CD14-positive monocyte (primary cell): ENCODE measurements around the gene ZFHX3. TPM values are rescaled to one million over a fixed set of nuclear protein-coding genes. Genes with fewer than 3 reads are reported as not detected.

Experiments
- DNase-seq, 3 donors: peaks; one replicate each; pipeline ENCODE4 v3.0.0-alpha.2; 2011 to 2022
- H2AFZ ChIP-seq: 2 replicates; pipeline ENCODE4 v1.6.0; 2012; ENCODE audit warnings: mild to moderate bottlenecking, low read depth, low read length, inconsistent platforms; ENCODE audit not compliant: insufficient read depth, poor library complexity, severe bottlenecking
- H3K27ac ChIP-seq, 2 donors: 1 replicate in 1 of 2; 2 replicates in 1 of 2; pipeline ENCODE4 v1.5.1; 2012 to 2013; ENCODE audit warnings: low read length in 2 of 2, control low read depth in 1 of 2, inconsistent platforms in 1 of 2, low read depth in 1 of 2, mild to moderate bottlenecking in 1 of 2
- H3K27me3 ChIP-seq, 2 donors: one replicate each; pipeline versions ENCODE4 v1.6.0 to v1.6.1; 2011 to 2013; ENCODE audit warnings: low read length in 2 of 2; ENCODE audit not compliant: control insufficient read depth in 2 of 2, insufficient read depth in 2 of 2
- H3K36me3 ChIP-seq, 2 donors: replicated peaks in 1 of 2; 1 replicate in 1 of 2; 2 replicates in 1 of 2; pipeline versions ENCODE4 v1.5.1 to v1.6.1; 2012 to 2013; ENCODE audit warnings: low read length in 2 of 2, control low read depth in 1 of 2, inconsistent platforms in 1 of 2, mild to moderate bottlenecking in 1 of 2; ENCODE audit not compliant: insufficient read depth in 2 of 2, control insufficient read depth in 1 of 2
- H3K4me1 ChIP-seq, 2 donors: 1 replicate in 1 of 2; 2 replicates in 1 of 2; pipeline versions ENCODE4 v1.5.1 to v1.6.1; 2012 to 2013; ENCODE audit warnings: low read length in 2 of 2, control low read depth in 1 of 2, inconsistent platforms in 1 of 2, mild to moderate bottlenecking in 1 of 2, moderate library complexity in 1 of 2; ENCODE audit not compliant: insufficient read depth in 2 of 2, control insufficient read depth in 1 of 2
- H3K4me2 ChIP-seq: replicated peaks from 2 replicates; pipeline ENCODE3; 2012; ENCODE audit warnings: low read length, moderate library complexity, mild to moderate bottlenecking; ENCODE audit not compliant: poor library complexity, severe bottlenecking; ENCODE audit errors: extremely low read depth
- H3K4me3 ChIP-seq, 3 experiments: fragments of 200-600 bp in 1 of 3; sonication (generic) in 1 of 3; replicated peaks in 1 of 3; 1 replicate in 2 of 3; 2 replicates in 1 of 3; pipeline ENCODE4 v1.5.1; 2011 to 2013; ENCODE audit warnings: low read length in 3 of 3, mild to moderate bottlenecking in 3 of 3, control low read depth in 2 of 3, low read depth in 2 of 3, inconsistent platforms in 1 of 3, moderate library complexity in 1 of 3
- H3K79me2 ChIP-seq: 2 replicates; pipeline ENCODE4 v1.6.0; 2012; ENCODE audit warnings: mild to moderate bottlenecking, control low read depth, inconsistent platforms, low read length, moderate library complexity; ENCODE audit not compliant: insufficient read depth
- H3K9ac ChIP-seq: 2 replicates; pipeline ENCODE4 v1.6.0; 2017; ENCODE audit warnings: low read length, mild to moderate bottlenecking; ENCODE audit not compliant: insufficient read depth, poor library complexity, severe bottlenecking
- H3K9me3 ChIP-seq, 2 donors: replicated peaks in 1 of 2; 1 replicate in 1 of 2; 2 replicates in 1 of 2; pipeline versions ENCODE4 v1.5.1 to v1.6.1; 2012 to 2013; ENCODE audit warnings: low read length in 2 of 2, control low read depth in 1 of 2; ENCODE audit not compliant: control insufficient read depth in 1 of 2, insufficient read depth in 1 of 2
- H4K20me1 ChIP-seq: 2 replicates; pipeline ENCODE4 v1.6.0; 2012; ENCODE audit warnings: mild to moderate bottlenecking, low read length, control low read depth, moderate library complexity; ENCODE audit not compliant: insufficient read depth
- H3K27ac Mint-ChIP-seq, 7 donors: one replicate each; pipeline ENCODE4 v1.8.0; 2020; ENCODE audit warnings: mild to moderate bottlenecking in 7 of 7, mixed read lengths in 7 of 7, moderate library complexity in 6 of 7, inconsistent platforms in 2 of 7
- H3K27me3 Mint-ChIP-seq, 3 donors: one replicate each; pipeline ENCODE4 v1.8.0; 2021 to 2022; ENCODE audit warnings: low read depth in 3 of 3, mild to moderate bottlenecking in 3 of 3, mixed read lengths in 3 of 3, moderate library complexity in 3 of 3, inconsistent platforms in 1 of 3
- H3K36me3 Mint-ChIP-seq, 2 donors: one replicate each; pipeline ENCODE4 v1.8.0; 2020; ENCODE audit warnings: mixed read lengths in 2 of 2, inconsistent platforms in 1 of 2, mild to moderate bottlenecking in 1 of 2
- H3K4me1 Mint-ChIP-seq: one replicate; pipeline ENCODE4 v1.8.0; 2020; ENCODE audit warnings: mild to moderate bottlenecking, mixed read lengths
- H3K4me3 Mint-ChIP-seq, 2 donors: one replicate each; pipeline ENCODE4 v1.8.0; 2020; ENCODE audit warnings: mild to moderate bottlenecking in 2 of 2, mixed read lengths in 2 of 2, moderate library complexity in 1 of 2
- H3K9me3 Mint-ChIP-seq, 7 donors: one replicate each; pipeline ENCODE4 v1.8.0; 2020 to 2022; ENCODE audit warnings: mixed read lengths in 7 of 7, mild to moderate bottlenecking in 6 of 7, moderate library complexity in 6 of 7, inconsistent platforms in 2 of 7
- CTCF ChIP-seq: fragments of 200-600 bp; IDR thresholded peaks from one replicate; pipeline ENCODE4 v1.8.0; 2022; ENCODE audit warnings: antibody characterized with exemption, mild to moderate bottlenecking
- WGBS: methylation state at CpG from one replicate; pipeline ENCODE4 v1.1.5; 2013; ENCODE audit warnings: missing lambda C conversion rate; ENCODE audit not compliant: insufficient coverage; 5-methylcytosine and 5-hydroxymethylcytosine counted together
- intact Hi-C, 2 donors: fragments of 100-400 bp; cut with micrococcal nuclease; formaldehyde crosslinking; loops; one replicate each; pipeline versions ENCODE4 v1.15.0 to v1.15.1; 2023
- polyA plus RNA-seq, 3 donors: library from polyadenylated mRNA; depleted of rRNA in 1 of 3; unstranded in 2 of 3; stranded (reverse) in 1 of 3; fragments of 300-500 nt in 2 of 3; fragments of >200 nt in 1 of 3; fragmentation: Illumina TruSeq in 2 of 3; gene quantifications; 1 replicate in 2 of 3; 2 replicates in 1 of 3; pipeline ENCODE4 v1.2.3, GENCODE V29; 2012 to 2021

Gene ZFHX3
- polyA plus RNA-seq, 3 donors = 0.42 to 4.2 (median 0.43) TPM

GRCh38 chr16:73006026-73006425 is 41.9 kb downstream of the ZFHX3 start:
- 100% methylated on average over 1 of the region's 2 CpGs for WGBS
- DNase-seq = no peak
- Histone ChIP-seq H3K36me3 (no peaks in the 10 kb centered on the region), H3K27me3 (no peaks in the 10 kb centered on the region), H3K79me2 (peaks cover 4% of the 10 kb centered on the region), H3K9ac (no peak overlapping the region), H3K4me2 (no peak overlapping the region), H4K20me1 (peaks cover 65% of the 10 kb centered on the region), H3K4me3 (no peak overlapping the region), H2AFZ (no peak overlapping the region), H3K9me3 (peaks cover 5 to 8% of the 10 kb centered on the region in 2 donors), H3K27ac (no peak overlapping the region), H3K4me1 (peaks cover 14 to 15% of the 10 kb centered on the region in 2 donors)
- no peak overlapping the region for H3K4me3 Mint-ChIP-seq
- peaks cover 0 to 6% (median 0%) of the 10 kb centered on the region in 3 donors for H3K27me3 Mint-ChIP-seq
- H3K27ac Mint-ChIP-seq = no peak overlapping the region
- no peak for TF ChIP-seq CTCF
- H3K36me3 Mint-ChIP-seq = peaks cover 4 to 6% of the 10 kb centered on the region in 2 donors
- intact Hi-C loops = no loop called here
- H3K4me1 Mint-ChIP-seq = peaks cover 25% of the 10 kb centered on the region
- peaks cover 3 to 8% (median 8%) of the 10 kb centered on the region in 7 donors for H3K9me3 Mint-ChIP-seq

- peaks cover 54% of the 10 kb centered on the region for H4K20me1 ChIP-seq
- H2AFZ ChIP-seq = no peak overlapping the region
- H3K4me2 ChIP-seq = no peak overlapping the region
- no peak for DNase-seq
- TF ChIP-seq CTCF = no peak
- H3K27me3 ChIP-seq = no peaks in the 10 kb centered on the region
- no peak overlapping the region for H3K4me3 ChIP-seq
- WGBS = no CpG with 5 or more reads among the region's 2 CpGs
- H3K27ac ChIP-seq = no peak overlapping the region
- no peak overlapping the region for H3K9ac ChIP-seq
- H3K36me3 Mint-ChIP-seq = peaks cover 7 to 11% of the 10 kb centered on the region in 2 donors
- H3K4me1 ChIP-seq = peaks cover 15 to 24% of the 10 kb centered on the region in 2 donors
- H3K36me3 ChIP-seq = no peaks in the 10 kb centered on the region
- peaks cover 8 to 13% of the 10 kb centered on the region in 2 donors for H3K9me3 ChIP-seq
- H3K27ac Mint-ChIP-seq = no peak overlapping the region
- peaks cover 0 to 3% (median 2%) of the 10 kb centered on the region in 3 donors for H3K27me3 Mint-ChIP-seq
- intact Hi-C loops = no loop called here
- no peak overlapping the region for H3K4me3 Mint-ChIP-seq
- peaks cover 3 to 16% (median 11%) of the 10 kb centered on the region in 7 donors for H3K9me3 Mint-ChIP-seq
- peaks cover 13% of the 10 kb centered on the region for H3K79me2 ChIP-seq
- H3K4me1 Mint-ChIP-seq = peaks cover 34% of the 10 kb centered on the region
Observed at GRCh38 chr16:73002866-73003265, 45.1 kb downstream of the ZFHX3 start.
